K562 (cell line): ENCODE results near the gene SLC13A4. TPM values are rescaled to one million over a fixed set of nuclear protein-coding genes. Genes with fewer than 3 reads are reported as not detected.

Experiments used
- BCOR ChIP-seq: fragments of 450-650 bp; IDR thresholded peaks from 2 replicates; pipeline ENCODE4 v1.6.1; 2016
- CBFA2T3 ChIP-seq: fragments of 450-650 bp; IDR thresholded peaks from 2 replicates; pipeline ENCODE4 v1.6.1; 2017
- CREB1 ChIP-seq, 2 experiments: sonication (generic) in 1 of 2; formaldehyde crosslinking in 1 of 2; IDR thresholded peaks; 2 replicates each; pipeline versions ENCODE4 v1.6.1 to v1.8.0; 2012 to 2022; ENCODE audit warnings: inconsistent platforms in 1 of 2, mild to moderate bottlenecking in 1 of 2, missing genetic modification reagents in 1 of 2, moderate library complexity in 1 of 2
- FOSL1 ChIP-seq: fragments of 200-800 bp; sonication (Bioruptor generic); conservative IDR thresholded peaks from 2 replicates; pipeline ENCODE4 v1.6.1; 2016; ENCODE audit warnings: missing genetic modification characterization, missing compliant biosample characterization
- GABPB1 ChIP-seq: sonication (generic); formaldehyde crosslinking; IDR thresholded peaks from 2 replicates; pipeline ENCODE4 v1.8.0; 2022; ENCODE audit warnings: mild to moderate bottlenecking, missing genetic modification reagents
- HIVEP1 ChIP-seq: fragments of 250-450 bp; sonication (Bioruptor Pico); IDR thresholded peaks from 2 replicates; pipeline ENCODE4 v1.4.0; 2020; ENCODE audit warnings: mild to moderate bottlenecking
- KAT8 ChIP-seq: fragments of 450-650 bp; IDR thresholded peaks from 2 replicates; pipeline ENCODE4 v1.6.1; 2016; ENCODE audit warnings: low read depth, mild to moderate bottlenecking
- PHB2 ChIP-seq: fragments of 450-650 bp; IDR thresholded peaks from 2 replicates; pipeline ENCODE4 v1.6.1; 2017; ENCODE audit warnings: low read depth
- RBM39 ChIP-seq: fragments of 200-400 bp; formaldehyde crosslinking; optimal IDR thresholded peaks from 2 replicates; pipeline ENCODE3; 2018; ENCODE audit warnings: low read depth, low read length
- RCOR1 ChIP-seq, 2 experiments: IDR thresholded peaks; 2 replicates each; pipeline ENCODE4 v1.6.1; 2012; ENCODE audit warnings: low read depth in 2 of 2, low read length in 2 of 2, borderline replicate concordance in 1 of 2, improper control_type of control experiment in 1 of 2
- SMAD3 ChIP-seq: fragments of 450-650 bp; formaldehyde crosslinking; conservative IDR thresholded peaks from 2 replicates; pipeline ENCODE4 v1.4.0; 2020; ENCODE audit warnings: mild to moderate bottlenecking
- SRSF9 ChIP-seq: fragments of 200-400 bp; formaldehyde crosslinking; IDR thresholded peaks from 2 replicates; pipeline ENCODE4 v1.6.1; 2017; ENCODE audit warnings: low read depth, low read length, borderline replicate concordance
- TAF1 ChIP-seq: IDR thresholded peaks from 2 replicates; pipeline ENCODE4 v1.6.1; 2011; ENCODE audit warnings: mild to moderate bottlenecking, low read length, moderate library complexity; ENCODE audit not compliant: insufficient read depth, control insufficient read depth, severe bottlenecking; ENCODE audit errors: extremely low read depth
- polyA plus RNA-seq, 8 experiments: library from polyadenylated mRNA; depleted of rRNA in 4 of 8; stranded (reverse) in 5 of 8; unstranded in 3 of 8; fragments of >200 nt; fragmentation: Nextera tagmentation in 2 of 8; fragmentation: Illumina TruSeq in 1 of 8; extraction: Ambion mirVana in 2 of 8; extraction: Trizol in 1 of 8; gene quantifications; 2 replicates each; pipeline versions ENCODE4 v1.2.1 to v1.2.3, GENCODE V29; 2011 to 2014; ENCODE audit warnings: inconsistent platforms in 1 of 8, missing spikeins in 1 of 8
- total RNA-seq, 7 experiments: library from RNA; depleted of rRNA in 6 of 7; stranded (reverse); fragments of >200 nt in 6 of 7; fragmentation: Illumina TruSeq in 2 of 7; extraction: Trizol in 2 of 7; gene quantifications; 2 replicates each; pipeline versions ENCODE4 v1.2.1 to v1.2.3, GENCODE V29; 2011 to 2021; ENCODE audit warnings: low replicate concordance in 1 of 7
- TF ChIP-seq, protein P1 (sequence below): sonication (generic); formaldehyde crosslinking; IDR thresholded peaks from 2 replicates; pipeline ENCODE4 v1.8.0; 2023; ENCODE audit warnings: mild to moderate bottlenecking, missing genetic modification reagents
- TF ChIP-seq, protein P2 (sequence below): sonication (generic); formaldehyde crosslinking; IDR thresholded peaks from 2 replicates; pipeline ENCODE4 v1.8.0; 2022; ENCODE audit warnings: mild to moderate bottlenecking, low read depth, missing genetic modification reagents
- TF ChIP-seq, protein P3 (sequence below), 2 experiments: fragments of 250-450 bp in 1 of 2; fragments of 450-650 bp in 1 of 2; sonication (Bioruptor Pico) in 1 of 2; IDR thresholded peaks; 2 replicates each; pipeline versions ENCODE4 v1.6.1 to v1.8.0; 2016 to 2021; ENCODE audit warnings: mild to moderate bottlenecking in 2 of 2, moderate library complexity in 2 of 2, missing compliant biosample characterization in 1 of 2, missing genetic modification characterization in 1 of 2
- TF ChIP-seq, protein P4 (sequence below): fragments of 200-400 bp; formaldehyde crosslinking; IDR thresholded peaks from 2 replicates; pipeline ENCODE4 v1.6.1; 2017; ENCODE audit warnings: mild to moderate bottlenecking, low read depth, low read length, moderate library complexity
- TF ChIP-seq, protein P5 (sequence below): IDR thresholded peaks from 3 replicates; pipeline ENCODE4 v1.6.1; 2011; ENCODE audit warnings: borderline replicate concordance, mild to moderate bottlenecking; ENCODE audit not compliant: insufficient read length, insufficient read depth

The SLC13A4 gene
- total and polyA plus RNA-seq, 9 of the 15 experiments (the other 6 are each of a cell fraction or from before 2014, with no cell fraction given): 0.11 to 1.0 (median 0.36) TPM

DNA sequence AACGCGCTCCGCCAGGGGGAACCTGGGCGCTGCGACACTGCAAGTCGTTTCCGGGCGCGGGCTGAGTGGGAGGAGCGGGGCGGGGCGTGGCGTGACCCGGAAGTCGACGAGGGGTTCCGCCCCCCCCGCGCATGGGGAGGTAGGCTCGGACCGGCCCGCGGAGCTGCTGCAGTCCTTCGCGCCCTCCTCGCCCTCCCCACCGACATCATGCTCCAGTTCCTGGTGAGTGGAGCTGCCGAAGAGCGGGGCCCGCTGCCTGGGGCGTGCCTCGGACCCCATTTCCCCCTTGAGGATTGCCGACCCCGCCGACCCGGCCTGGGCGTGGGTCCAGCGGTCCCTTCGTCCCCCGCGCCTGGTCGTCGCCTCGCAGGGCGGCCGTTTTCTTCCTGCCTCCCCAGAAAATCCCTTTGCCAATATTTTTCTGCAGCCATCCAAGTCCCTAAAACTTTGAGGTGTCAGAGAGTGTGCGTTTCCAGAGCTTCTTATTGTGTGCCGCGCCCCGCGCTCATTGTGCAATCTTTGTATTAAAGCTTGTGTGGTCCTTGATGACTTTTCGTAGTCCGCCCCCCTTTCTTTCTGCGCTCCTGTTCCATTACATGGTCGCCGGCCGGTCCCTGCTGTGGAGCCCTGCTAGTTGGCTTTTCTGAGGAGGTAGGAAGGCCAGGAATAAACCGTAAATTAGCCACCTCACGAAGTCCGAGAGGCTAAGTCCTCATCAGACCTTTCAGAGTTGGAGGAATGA is 65.4 kb downstream of the SLC13A4 start, which contains the start of gene STMP1 (continued):
- TF ChIP-seq, protein P1, sequence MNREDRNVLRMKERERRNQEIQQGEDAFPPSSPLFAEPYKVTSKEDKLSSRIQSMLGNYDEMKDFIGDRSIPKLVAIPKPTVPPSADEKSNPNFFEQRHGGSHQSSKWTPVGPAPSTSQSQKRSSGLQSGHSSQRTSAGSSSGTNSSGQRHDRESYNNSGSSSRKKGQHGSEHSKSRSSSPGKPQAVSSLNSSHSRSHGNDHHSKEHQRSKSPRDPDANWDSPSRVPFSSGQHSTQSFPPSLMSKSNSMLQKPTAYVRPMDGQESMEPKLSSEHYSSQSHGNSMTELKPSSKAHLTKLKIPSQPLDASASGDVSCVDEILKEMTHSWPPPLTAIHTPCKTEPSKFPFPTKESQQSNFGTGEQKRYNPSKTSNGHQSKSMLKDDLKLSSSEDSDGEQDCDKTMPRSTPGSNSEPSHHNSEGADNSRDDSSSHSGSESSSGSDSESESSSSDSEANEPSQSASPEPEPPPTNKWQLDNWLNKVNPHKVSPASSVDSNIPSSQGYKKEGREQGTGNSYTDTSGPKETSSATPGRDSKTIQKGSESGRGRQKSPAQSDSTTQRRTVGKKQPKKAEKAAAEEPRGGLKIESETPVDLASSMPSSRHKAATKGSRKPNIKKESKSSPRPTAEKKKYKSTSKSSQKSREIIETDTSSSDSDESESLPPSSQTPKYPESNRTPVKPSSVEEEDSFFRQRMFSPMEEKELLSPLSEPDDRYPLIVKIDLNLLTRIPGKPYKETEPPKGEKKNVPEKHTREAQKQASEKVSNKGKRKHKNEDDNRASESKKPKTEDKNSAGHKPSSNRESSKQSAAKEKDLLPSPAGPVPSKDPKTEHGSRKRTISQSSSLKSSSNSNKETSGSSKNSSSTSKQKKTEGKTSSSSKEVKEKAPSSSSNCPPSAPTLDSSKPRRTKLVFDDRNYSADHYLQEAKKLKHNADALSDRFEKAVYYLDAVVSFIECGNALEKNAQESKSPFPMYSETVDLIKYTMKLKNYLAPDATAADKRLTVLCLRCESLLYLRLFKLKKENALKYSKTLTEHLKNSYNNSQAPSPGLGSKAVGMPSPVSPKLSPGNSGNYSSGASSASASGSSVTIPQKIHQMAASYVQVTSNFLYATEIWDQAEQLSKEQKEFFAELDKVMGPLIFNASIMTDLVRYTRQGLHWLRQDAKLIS (CRISPR knock-in tag): peak; percentile 100
- TF ChIP-seq CBFA2T3 (peak; percentile 26), CREB1 (IDR thresholded peaks at IDR 0.05) (peak; percentile 92), CREB1 (CRISPR knock-in tag; IDR thresholded peaks at IDR 0.05) (peak; percentile 95), BCOR (peak; percentile 38; the same call in 1 of the 2 replicates), TAF1 (peak; percentile 99), FOSL1 (tag) (peak; percentile 88; the same call in 1 of the 2 replicates), RCOR1 (IDR thresholded peaks at IDR 0.05; ENCODE audit: borderline replicate concordance in 1 of 2, low read depth in 2 of 2, low read length in 2 of 2) (peak; percentile 11 to 92; a peak in 2 of 4 replicates), KAT8 (no peak; the same call in 1 of the 2 replicates), PHB2 (no peak), SRSF9 (no peak), HIVEP1 (CRISPR knock-in tag) (no peak), SMAD3 (CRISPR knock-in tag) (peak; percentile 53; the same call in 1 of the 2 replicates), GABPB1 (peak; percentile 99), RBM39 (no peak)
- TF ChIP-seq, protein P2, sequence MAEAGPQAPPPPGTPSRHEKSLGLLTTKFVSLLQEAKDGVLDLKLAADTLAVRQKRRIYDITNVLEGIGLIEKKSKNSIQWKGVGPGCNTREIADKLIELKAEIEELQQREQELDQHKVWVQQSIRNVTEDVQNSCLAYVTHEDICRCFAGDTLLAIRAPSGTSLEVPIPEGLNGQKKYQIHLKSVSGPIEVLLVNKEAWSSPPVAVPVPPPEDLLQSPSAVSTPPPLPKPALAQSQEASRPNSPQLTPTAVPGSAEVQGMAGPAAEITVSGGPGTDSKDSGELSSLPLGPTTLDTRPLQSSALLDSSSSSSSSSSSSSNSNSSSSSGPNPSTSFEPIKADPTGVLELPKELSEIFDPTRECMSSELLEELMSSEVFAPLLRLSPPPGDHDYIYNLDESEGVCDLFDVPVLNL (CRISPR knock-in tag): peak; percentile 86
- TF ChIP-seq, protein P3, sequence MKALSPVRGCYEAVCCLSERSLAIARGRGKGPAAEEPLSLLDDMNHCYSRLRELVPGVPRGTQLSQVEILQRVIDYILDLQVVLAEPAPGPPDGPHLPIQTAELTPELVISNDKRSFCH (CRISPR knock-in tag; IDR thresholded peaks at IDR 0.05): no peak
- TF ChIP-seq, protein P3 (tag; IDR thresholded peaks at IDR 0.05): peak; percentile 23; the same call in 1 of the 2 replicates
- TF ChIP-seq, protein P4, sequence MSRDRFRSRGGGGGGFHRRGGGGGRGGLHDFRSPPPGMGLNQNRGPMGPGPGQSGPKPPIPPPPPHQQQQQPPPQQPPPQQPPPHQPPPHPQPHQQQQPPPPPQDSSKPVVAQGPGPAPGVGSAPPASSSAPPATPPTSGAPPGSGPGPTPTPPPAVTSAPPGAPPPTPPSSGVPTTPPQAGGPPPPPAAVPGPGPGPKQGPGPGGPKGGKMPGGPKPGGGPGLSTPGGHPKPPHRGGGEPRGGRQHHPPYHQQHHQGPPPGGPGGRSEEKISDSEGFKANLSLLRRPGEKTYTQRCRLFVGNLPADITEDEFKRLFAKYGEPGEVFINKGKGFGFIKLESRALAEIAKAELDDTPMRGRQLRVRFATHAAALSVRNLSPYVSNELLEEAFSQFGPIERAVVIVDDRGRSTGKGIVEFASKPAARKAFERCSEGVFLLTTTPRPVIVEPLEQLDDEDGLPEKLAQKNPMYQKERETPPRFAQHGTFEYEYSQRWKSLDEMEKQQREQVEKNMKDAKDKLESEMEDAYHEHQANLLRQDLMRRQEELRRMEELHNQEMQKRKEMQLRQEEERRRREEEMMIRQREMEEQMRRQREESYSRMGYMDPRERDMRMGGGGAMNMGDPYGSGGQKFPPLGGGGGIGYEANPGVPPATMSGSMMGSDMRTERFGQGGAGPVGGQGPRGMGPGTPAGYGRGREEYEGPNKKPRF: no peak
- TF ChIP-seq, protein P5, sequence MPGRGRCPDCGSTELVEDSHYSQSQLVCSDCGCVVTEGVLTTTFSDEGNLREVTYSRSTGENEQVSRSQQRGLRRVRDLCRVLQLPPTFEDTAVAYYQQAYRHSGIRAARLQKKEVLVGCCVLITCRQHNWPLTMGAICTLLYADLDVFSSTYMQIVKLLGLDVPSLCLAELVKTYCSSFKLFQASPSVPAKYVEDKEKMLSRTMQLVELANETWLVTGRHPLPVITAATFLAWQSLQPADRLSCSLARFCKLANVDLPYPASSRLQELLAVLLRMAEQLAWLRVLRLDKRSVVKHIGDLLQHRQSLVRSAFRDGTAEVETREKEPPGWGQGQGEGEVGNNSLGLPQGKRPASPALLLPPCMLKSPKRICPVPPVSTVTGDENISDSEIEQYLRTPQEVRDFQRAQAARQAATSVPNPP: no peak
